Stomach (tissue), 4 donors: ENCODE data around the gene GNAI1.

Experiments used
- EP300 ChIP-seq: sonication (generic); formaldehyde crosslinking; IDR thresholded peaks from one replicate; pipeline ENCODE4 v1.6.1; 2017; ENCODE audit warnings: antibody characterized with exemption
- POLR2AphosphoS5 ChIP-seq, 3 donors: sonication (generic); formaldehyde crosslinking; IDR thresholded peaks; one replicate each; pipeline ENCODE4 v1.6.1; 2016; ENCODE audit warnings: antibody characterized with exemption in 3 of 3
- TF ChIP-seq, protein P1 (sequence below), 7 experiments: fragments of 450-650 bp in 4 of 7; fragments of 200-600 bp in 3 of 7; sonication (generic) in 3 of 7; IDR thresholded peaks; one replicate each; pipeline ENCODE4 v1.5.1; 2016 to 2019; ENCODE audit warnings: antibody characterized with exemption in 7 of 7, control low read depth in 2 of 7, mild to moderate bottlenecking in 1 of 7

DNA sequence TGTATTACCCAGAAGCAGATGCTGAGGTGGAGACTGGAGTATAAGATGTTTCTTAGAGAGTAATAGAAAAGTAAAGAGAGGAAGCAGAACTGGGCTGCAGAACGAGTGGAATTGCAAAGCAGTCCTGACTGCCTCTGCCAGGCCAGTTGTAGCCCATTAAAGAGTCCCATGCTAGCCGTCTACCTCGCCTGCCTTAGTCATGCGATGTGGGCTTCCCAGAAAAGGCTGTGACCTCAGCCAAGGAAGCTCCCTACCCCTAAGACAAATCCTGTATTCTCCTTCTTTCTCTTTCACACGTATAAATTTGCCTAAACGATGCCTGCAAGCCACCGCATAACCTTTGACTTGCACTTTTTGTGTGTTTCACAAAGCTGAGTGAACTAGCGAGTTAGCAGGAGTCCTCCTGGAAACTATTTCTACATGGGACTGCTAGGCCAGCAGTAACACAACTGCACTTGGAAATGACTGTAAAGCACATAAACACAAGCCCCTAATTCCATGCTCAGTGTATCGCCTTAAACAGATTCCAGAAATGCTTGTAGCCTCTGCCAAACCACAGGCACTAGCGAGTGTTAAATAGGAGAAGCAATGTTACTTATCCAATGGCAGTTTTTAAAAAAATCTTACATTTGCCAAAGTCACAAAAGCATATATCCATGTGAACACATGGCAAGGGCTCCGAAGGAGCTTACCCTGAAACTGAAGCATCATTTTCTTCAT is 47.4 kb upstream of the GNAI1 start:
- TF ChIP-seq, protein P1, sequence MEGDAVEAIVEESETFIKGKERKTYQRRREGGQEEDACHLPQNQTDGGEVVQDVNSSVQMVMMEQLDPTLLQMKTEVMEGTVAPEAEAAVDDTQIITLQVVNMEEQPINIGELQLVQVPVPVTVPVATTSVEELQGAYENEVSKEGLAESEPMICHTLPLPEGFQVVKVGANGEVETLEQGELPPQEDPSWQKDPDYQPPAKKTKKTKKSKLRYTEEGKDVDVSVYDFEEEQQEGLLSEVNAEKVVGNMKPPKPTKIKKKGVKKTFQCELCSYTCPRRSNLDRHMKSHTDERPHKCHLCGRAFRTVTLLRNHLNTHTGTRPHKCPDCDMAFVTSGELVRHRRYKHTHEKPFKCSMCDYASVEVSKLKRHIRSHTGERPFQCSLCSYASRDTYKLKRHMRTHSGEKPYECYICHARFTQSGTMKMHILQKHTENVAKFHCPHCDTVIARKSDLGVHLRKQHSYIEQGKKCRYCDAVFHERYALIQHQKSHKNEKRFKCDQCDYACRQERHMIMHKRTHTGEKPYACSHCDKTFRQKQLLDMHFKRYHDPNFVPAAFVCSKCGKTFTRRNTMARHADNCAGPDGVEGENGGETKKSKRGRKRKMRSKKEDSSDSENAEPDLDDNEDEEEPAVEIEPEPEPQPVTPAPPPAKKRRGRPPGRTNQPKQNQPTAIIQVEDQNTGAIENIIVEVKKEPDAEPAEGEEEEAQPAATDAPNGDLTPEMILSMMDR (IDR thresholded peaks at IDR 0.05) = no peak
- TF ChIP-seq EP300 = no peak
- TF ChIP-seq POLR2AphosphoS5 (IDR thresholded peaks at IDR 0.05) = no peak
